Nephron (organoid): ENCODE measurements around the gene CTPS1.

Experiments
- H3K27ac Mint-ChIP-seq, 3 experiments: 2 replicates each; pipeline ENCODE4 v1.8.0; 2020; ENCODE audit warnings: mixed read lengths in 3 of 3, mild to moderate bottlenecking in 2 of 3, moderate library complexity in 1 of 3
- H3K27me3 Mint-ChIP-seq: 2 replicates; pipeline ENCODE4 v1.8.0; 2021; ENCODE audit warnings: low read depth, mild to moderate bottlenecking, moderate library complexity, mixed read lengths
- H3K36me3 Mint-ChIP-seq: 2 replicates; pipeline ENCODE4 v1.8.0; 2020; ENCODE audit warnings: low read depth, mixed read lengths
- H3K4me1 Mint-ChIP-seq: 2 replicates; pipeline ENCODE4 v1.8.0; 2020; ENCODE audit warnings: mixed read lengths
- H3K4me3 Mint-ChIP-seq, 3 experiments: 2 replicates each; pipeline ENCODE4 v1.8.0; 2020; ENCODE audit warnings: mild to moderate bottlenecking in 3 of 3, mixed read lengths in 3 of 3, moderate library complexity in 2 of 3
- H3K9me3 Mint-ChIP-seq: 2 replicates; pipeline ENCODE4 v1.8.0; 2020; ENCODE audit warnings: mixed read lengths
- CTCF ChIP-seq, 3 experiments: fragments of 200-600 bp; sonication (generic); IDR thresholded peaks; one replicate each; pipeline ENCODE4 v1.5.0; 2021; ENCODE audit warnings: antibody characterized with exemption in 3 of 3; ENCODE audit not compliant: unreplicated experiment in 3 of 3

CTPS1 gene

DNA sequence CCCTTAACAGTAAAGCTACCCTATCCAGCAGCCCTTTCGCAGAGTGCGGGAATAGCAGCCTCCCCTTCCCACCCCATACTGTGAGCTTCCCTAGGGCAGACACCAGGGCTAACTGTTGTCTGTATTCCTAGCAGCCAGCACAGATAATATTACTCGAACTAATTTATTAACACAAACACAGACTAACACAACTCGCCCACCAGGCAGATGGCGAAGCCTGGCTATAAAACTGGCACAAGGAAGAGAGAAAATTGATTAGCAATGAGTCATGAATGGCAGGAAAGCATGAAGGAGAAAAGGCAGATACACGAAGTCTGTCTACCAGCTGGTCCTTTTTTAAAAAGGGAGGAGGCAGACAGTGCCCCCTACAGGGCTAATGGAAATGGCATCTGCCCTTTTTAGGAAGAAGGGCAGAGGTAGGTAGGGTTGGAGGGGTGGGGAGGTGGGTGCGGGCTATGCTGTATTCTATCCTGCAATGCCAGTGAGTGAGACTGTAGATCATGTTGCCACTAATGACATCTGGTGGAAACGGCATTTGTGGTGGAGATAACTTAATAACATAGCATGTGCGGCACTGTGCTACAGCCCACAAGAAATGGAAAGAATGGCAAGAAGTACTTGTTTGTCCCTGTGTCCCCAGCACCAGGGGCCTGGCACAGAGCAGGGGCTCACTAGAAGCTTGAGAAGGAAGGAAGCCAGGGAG lies 30.6 kb upstream of the CTPS1 start:
- peaks cover 11% of the 10 kb centered on the region for H3K4me1 Mint-ChIP-seq

DNA sequence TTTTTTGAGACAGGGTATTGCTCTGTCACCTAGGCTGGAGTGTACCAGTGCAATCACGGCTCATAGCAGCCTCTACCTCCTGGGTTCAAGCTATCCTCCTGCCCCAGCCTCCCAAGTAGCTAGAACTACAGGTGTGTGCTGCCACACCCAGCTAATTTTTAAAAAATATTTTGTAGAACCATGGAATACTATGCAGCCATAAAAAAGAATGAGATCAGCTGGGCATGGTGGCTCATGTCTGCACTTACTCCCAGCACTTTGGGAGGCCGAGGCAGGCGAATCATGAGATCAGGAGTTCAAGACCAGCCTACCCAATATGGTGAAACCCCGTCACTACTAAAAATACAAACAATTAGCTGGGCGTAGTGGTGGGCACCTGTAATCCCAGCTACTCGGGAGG lies 29.9 kb upstream of the CTPS1 start:
- no peak for TF ChIP-seq CTCF (IDR thresholded peaks at IDR 0.05; ENCODE audit: unreplicated experiment in 3 of 3)
- peaks cover 10% of the 10 kb centered on the region for H3K9me3 Mint-ChIP-seq

More for the DNA sequence above, 30.6 kb upstream of the CTPS1 start:
- H3K4me3 Mint-ChIP-seq: no peak overlapping the region
- peak; percentile 40 to 45 (median 44) for TF ChIP-seq CTCF (IDR thresholded peaks at IDR 0.05; ENCODE audit: unreplicated experiment in 3 of 3)
- peaks cover 15% of the 10 kb centered on the region for H3K9me3 Mint-ChIP-seq
- H3K27ac Mint-ChIP-seq: no peak overlapping the region
- peaks cover 38% of the 10 kb centered on the region for H3K27me3 Mint-ChIP-seq
- H3K36me3 Mint-ChIP-seq: no peaks in the 10 kb centered on the region

GRCh38 chr1:40951943-40952743 lies 27.4 kb upstream of the CTPS1 start:
- H3K27ac Mint-ChIP-seq: no peak overlapping the region

More for the DNA sequence above, 29.9 kb upstream of the CTPS1 start:
- Mint-ChIP-seq H3K27ac (no peak overlapping the region), H3K4me3 (no peak overlapping the region), H3K36me3 (no peaks in the 10 kb centered on the region), H3K27me3 (peaks cover 43% of the 10 kb centered on the region), H3K4me1 (peaks cover 6% of the 10 kb centered on the region)

GRCh38 chr1:40952744-40953315 lies 26.7 kb upstream of the CTPS1 start:
- Mint-ChIP-seq H3K9me3 (no peaks in the 10 kb centered on the region), H3K4me3 (no peak overlapping the region), H3K4me1 (peaks cover 5% of the 10 kb centered on the region), H3K27me3 (peaks cover 43% of the 10 kb centered on the region), H3K36me3 (no peaks in the 10 kb centered on the region), H3K27ac (no peak overlapping the region)
- TF ChIP-seq CTCF (IDR thresholded peaks at IDR 0.05; ENCODE audit: unreplicated experiment in 3 of 3): no peak

More at GRCh38 chr1:40951943-40952743, 27.4 kb upstream of the CTPS1 start:
- Mint-ChIP-seq H3K36me3 (no peaks in the 10 kb centered on the region), H3K4me3 (no peak overlapping the region), H3K4me1 (peaks cover 5% of the 10 kb centered on the region), H3K27me3 (peaks cover 43% of the 10 kb centered on the region), H3K9me3 (no peaks in the 10 kb centered on the region)
- TF ChIP-seq CTCF (IDR thresholded peaks at IDR 0.05; ENCODE audit: unreplicated experiment in 3 of 3): peak; percentile 82 to 91 (median 82)

GRCh38 chr1:40954626-40955025 lies 24.9 kb upstream of the CTPS1 start:
- no peak for TF ChIP-seq CTCF (IDR thresholded peaks at IDR 0.05; ENCODE audit: unreplicated experiment in 3 of 3)
- Mint-ChIP-seq H3K27me3 (peaks cover 41% of the 10 kb centered on the region), H3K4me1 (no peaks in the 10 kb centered on the region), H3K9me3 (peaks cover 8% of the 10 kb centered on the region), H3K36me3 (no peaks in the 10 kb centered on the region), H3K4me3 (no peak overlapping the region), H3K27ac (no peak overlapping the region)
